PFSK-1 (cell line): ENCODE results near the gene TMEM184A.

ENCODE experiments used
- FOXP2 ChIP-seq: optimal IDR thresholded peaks from 2 replicates; pipeline ENCODE3; 2011; ENCODE audit warnings: borderline replicate concordance, control low read depth, inconsistent platforms; ENCODE audit not compliant: insufficient read depth; ENCODE audit errors: extremely low read length, extremely low read depth
- POLR2AphosphoS5 ChIP-seq: IDR thresholded peaks from 2 replicates; pipeline ENCODE4 v1.6.1; 2012; ENCODE audit warnings: low read depth, mild to moderate bottlenecking, control low read depth, low read length, moderate library complexity
- REST ChIP-seq, 2 experiments: IDR thresholded peaks; 2 replicates each; pipeline versions ENCODE4 v1.6.1 to v1.8.0; 2011 to 2012; ENCODE audit warnings: low read depth in 2 of 2, low read length in 2 of 2, control low read depth in 1 of 2, inconsistent platforms in 1 of 2, mild to moderate bottlenecking in 1 of 2, moderate library complexity in 1 of 2; ENCODE audit not compliant: insufficient read depth in 1 of 2
- SIN3A ChIP-seq: IDR thresholded peaks from 2 replicates; pipeline ENCODE4 v1.6.1; 2012; ENCODE audit warnings: mild to moderate bottlenecking, low read length, moderate library complexity, borderline replicate concordance; ENCODE audit not compliant: insufficient read depth
- TAF1 ChIP-seq: IDR thresholded peaks from 2 replicates; pipeline ENCODE4 v1.6.1; 2012; ENCODE audit warnings: low read length, control low read depth, borderline replicate concordance; ENCODE audit not compliant: insufficient read depth

The TMEM184A gene

GRCh38 chr7:1563981-1564602 is 8.1 kb upstream of the TMEM184A start:
- no peak for TF ChIP-seq REST (IDR thresholded peaks at IDR 0.05; ENCODE audit: insufficient read depth in 1 of 2, low read depth in 2 of 2, low read length in 2 of 2)
- no peak for TF ChIP-seq TAF1
- TF ChIP-seq SIN3A: no peak
- no peak for TF ChIP-seq FOXP2
- no peak for TF ChIP-seq POLR2AphosphoS5

- TF ChIP-seq SIN3A (no peak), REST (IDR thresholded peaks at IDR 0.05; ENCODE audit: insufficient read depth in 1 of 2, low read depth in 2 of 2, low read length in 2 of 2) (no peak)
Observed at GRCh38 chr7:1562597-1563051, 6.6 kb upstream of the TMEM184A start.

- no peak for TF ChIP-seq SIN3A
- no peak for TF ChIP-seq TAF1
- TF ChIP-seq REST (IDR thresholded peaks at IDR 0.05; ENCODE audit: insufficient read depth in 1 of 2, low read depth in 2 of 2, low read length in 2 of 2): no peak
- TF ChIP-seq POLR2AphosphoS5: no peak
Observed at GRCh38 chr7:1562116-1562515, 6.1 kb upstream of the TMEM184A start.

GRCh38 chr7:1561036-1561940 is 5.3 kb upstream of the TMEM184A start:
- TF ChIP-seq POLR2AphosphoS5: no peak
- no peak for TF ChIP-seq FOXP2
- no peak for TF ChIP-seq REST (IDR thresholded peaks at IDR 0.05; ENCODE audit: insufficient read depth in 1 of 2, low read depth in 2 of 2, low read length in 2 of 2)
- TF ChIP-seq TAF1: no peak
- no peak for TF ChIP-seq SIN3A
